ENCODE data around the gene AMIGO3.

DNA sequence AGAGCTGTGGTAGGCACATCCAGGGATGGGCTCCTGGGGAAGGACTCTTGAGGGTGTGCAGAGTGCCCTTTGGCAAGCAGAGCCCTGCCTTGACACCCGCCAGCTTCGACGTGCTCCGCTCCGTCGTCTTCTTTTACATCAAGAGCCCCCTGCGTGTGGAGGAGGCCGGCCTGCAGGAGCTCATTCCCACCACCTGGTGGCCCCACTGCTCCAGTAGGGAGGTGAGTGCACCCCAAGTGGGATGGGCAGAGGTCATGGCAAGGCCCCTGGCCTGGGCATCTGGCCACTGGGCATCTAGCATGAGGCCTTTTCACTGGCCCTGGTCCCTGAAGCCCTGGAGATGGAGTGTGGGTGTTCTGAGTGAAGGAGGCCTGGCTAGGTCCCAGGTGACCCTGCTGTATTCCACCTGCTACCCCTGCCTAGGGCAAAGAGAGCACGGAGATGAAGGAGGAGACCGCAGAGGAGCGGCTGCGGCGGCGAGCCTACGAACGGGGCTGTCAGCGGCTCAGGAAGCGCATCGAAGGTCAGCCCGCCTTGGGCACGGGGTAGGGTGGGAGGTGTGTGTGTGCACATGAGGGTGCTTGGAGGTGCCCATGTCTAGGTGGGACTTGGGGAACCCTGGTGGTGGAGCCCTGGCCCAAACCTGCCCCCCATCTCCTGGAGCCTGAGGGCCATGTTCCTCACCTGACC, 18.0 kb downstream of the AMIGO3 start:
- TF ChIP-seq YY1 (IDR thresholded peaks at IDR 0.05) (no peak), TAF1 (conservative IDR thresholded peaks at IDR 0.05) (no peak), EGR1 (IDR thresholded peaks at IDR 0.05; ENCODE audit: low read depth in 2 of 2) (no peak)
- TF ChIP-seq, protein P1, sequence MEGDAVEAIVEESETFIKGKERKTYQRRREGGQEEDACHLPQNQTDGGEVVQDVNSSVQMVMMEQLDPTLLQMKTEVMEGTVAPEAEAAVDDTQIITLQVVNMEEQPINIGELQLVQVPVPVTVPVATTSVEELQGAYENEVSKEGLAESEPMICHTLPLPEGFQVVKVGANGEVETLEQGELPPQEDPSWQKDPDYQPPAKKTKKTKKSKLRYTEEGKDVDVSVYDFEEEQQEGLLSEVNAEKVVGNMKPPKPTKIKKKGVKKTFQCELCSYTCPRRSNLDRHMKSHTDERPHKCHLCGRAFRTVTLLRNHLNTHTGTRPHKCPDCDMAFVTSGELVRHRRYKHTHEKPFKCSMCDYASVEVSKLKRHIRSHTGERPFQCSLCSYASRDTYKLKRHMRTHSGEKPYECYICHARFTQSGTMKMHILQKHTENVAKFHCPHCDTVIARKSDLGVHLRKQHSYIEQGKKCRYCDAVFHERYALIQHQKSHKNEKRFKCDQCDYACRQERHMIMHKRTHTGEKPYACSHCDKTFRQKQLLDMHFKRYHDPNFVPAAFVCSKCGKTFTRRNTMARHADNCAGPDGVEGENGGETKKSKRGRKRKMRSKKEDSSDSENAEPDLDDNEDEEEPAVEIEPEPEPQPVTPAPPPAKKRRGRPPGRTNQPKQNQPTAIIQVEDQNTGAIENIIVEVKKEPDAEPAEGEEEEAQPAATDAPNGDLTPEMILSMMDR (IDR thresholded peaks at IDR 0.05; ENCODE audit: low read depth, low read length, missing input control) = peak; percentile 23
- TF ChIP-seq, protein P2, sequence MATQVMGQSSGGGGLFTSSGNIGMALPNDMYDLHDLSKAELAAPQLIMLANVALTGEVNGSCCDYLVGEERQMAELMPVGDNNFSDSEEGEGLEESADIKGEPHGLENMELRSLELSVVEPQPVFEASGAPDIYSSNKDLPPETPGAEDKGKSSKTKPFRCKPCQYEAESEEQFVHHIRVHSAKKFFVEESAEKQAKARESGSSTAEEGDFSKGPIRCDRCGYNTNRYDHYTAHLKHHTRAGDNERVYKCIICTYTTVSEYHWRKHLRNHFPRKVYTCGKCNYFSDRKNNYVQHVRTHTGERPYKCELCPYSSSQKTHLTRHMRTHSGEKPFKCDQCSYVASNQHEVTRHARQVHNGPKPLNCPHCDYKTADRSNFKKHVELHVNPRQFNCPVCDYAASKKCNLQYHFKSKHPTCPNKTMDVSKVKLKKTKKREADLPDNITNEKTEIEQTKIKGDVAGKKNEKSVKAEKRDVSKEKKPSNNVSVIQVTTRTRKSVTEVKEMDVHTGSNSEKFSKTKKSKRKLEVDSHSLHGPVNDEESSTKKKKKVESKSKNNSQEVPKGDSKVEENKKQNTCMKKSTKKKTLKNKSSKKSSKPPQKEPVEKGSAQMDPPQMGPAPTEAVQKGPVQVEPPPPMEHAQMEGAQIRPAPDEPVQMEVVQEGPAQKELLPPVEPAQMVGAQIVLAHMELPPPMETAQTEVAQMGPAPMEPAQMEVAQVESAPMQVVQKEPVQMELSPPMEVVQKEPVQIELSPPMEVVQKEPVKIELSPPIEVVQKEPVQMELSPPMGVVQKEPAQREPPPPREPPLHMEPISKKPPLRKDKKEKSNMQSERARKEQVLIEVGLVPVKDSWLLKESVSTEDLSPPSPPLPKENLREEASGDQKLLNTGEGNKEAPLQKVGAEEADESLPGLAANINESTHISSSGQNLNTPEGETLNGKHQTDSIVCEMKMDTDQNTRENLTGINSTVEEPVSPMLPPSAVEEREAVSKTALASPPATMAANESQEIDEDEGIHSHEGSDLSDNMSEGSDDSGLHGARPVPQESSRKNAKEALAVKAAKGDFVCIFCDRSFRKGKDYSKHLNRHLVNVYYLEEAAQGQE (IDR thresholded peaks at IDR 0.05) = no peak
